Spleen (tissue), 11 donors: ENCODE data around the gene PIK3C3. TPM values are rescaled to one million over a fixed set of nuclear protein-coding genes. Genes with fewer than 3 reads are reported as not detected.

Experiments used
- DNase-seq: peaks from one replicate; pipeline ENCODE4 v3.0.0-alpha.2; 2020
- H3K27ac ChIP-seq, 8 donors: fragments of 200-600 bp; sonication (generic) in 7 of 8; 1 replicate in 4 of 8; 2 replicates in 4 of 8; pipeline versions ENCODE4 v1.5.0 to v1.8.0; 2016 to 2021; ENCODE audit warnings: inconsistent platforms in 4 of 8, mild to moderate bottlenecking in 4 of 8, moderate library complexity in 1 of 8
- H3K27me3 ChIP-seq, 7 donors: fragments of 200-600 bp; sonication (generic) in 6 of 7; replicated peaks in 1 of 7; 1 replicate in 4 of 7; 2 replicates in 3 of 7; pipeline versions ENCODE4 v1.5.0 to v1.8.0; 2016 to 2021; ENCODE audit warnings: inconsistent platforms in 3 of 7, mild to moderate bottlenecking in 1 of 7
- H3K36me3 ChIP-seq, 6 donors: fragments of 200-600 bp; sonication (generic) in 5 of 6; 1 replicate in 4 of 6; 2 replicates in 2 of 6; pipeline versions ENCODE4 v1.5.0 to v1.8.0; 2016 to 2021; ENCODE audit warnings: inconsistent platforms in 2 of 6
- H3K4me1 ChIP-seq, 6 donors: fragments of 200-600 bp; sonication (generic) in 5 of 6; 1 replicate in 3 of 6; 2 replicates in 3 of 6; pipeline versions ENCODE4 v1.5.0 to v1.8.0; 2016 to 2021; ENCODE audit warnings: inconsistent platforms in 3 of 6
- H3K4me3 ChIP-seq, 8 donors: fragments of 200-600 bp; sonication (generic) in 7 of 8; 1 replicate in 4 of 8; 2 replicates in 4 of 8; pipeline versions ENCODE4 v1.5.0 to v1.8.0; 2016 to 2021; ENCODE audit warnings: inconsistent platforms in 4 of 8, mild to moderate bottlenecking in 4 of 8, moderate library complexity in 2 of 8
- H3K9me3 ChIP-seq, 8 donors: fragments of 200-600 bp; sonication (generic) in 7 of 8; 1 replicate in 4 of 8; 2 replicates in 4 of 8; pipeline versions ENCODE4 v1.5.0 to v1.8.0; 2016 to 2021; ENCODE audit warnings: inconsistent platforms in 4 of 8
- POLR2A ChIP-seq, 3 donors: fragments of 450-650 bp; IDR thresholded peaks; one replicate each; pipeline ENCODE4 v1.5.1; 2017; ENCODE audit warnings: antibody characterized with exemption in 3 of 3, mild to moderate bottlenecking in 1 of 3
- POLR2AphosphoS5 ChIP-seq, 3 donors: sonication (generic); formaldehyde crosslinking; IDR thresholded peaks; one replicate each; pipeline ENCODE4 v1.5.1; 2017; ENCODE audit warnings: antibody characterized with exemption in 3 of 3
- WGBS, 5 donors: extraction: QIAGEN DNeasy Blood & Tissue Kit in 3 of 5; methylation state at CpG; one replicate each; pipeline versions ENCODE4 v1.1.5 to v1.1.7; 2013 to 2018; 5-methylcytosine and 5-hydroxymethylcytosine counted together
- intact Hi-C: fragments of 100-400 bp; cut with DNase I; formaldehyde crosslinking; loops from one replicate; pipeline ENCODE4 v1.15.0; 2023; ENCODE audit warnings: low total_unique reads
- polyA plus RNA-seq, 3 donors: library from polyadenylated mRNA; stranded (reverse); fragments of 200-250 nt; gene quantifications; one replicate each; pipeline ENCODE4 v1.2.1, GENCODE V29; 2013
- total RNA-seq, 7 donors: library from RNA; depleted of rRNA in 3 of 7; stranded (reverse); fragments of >200 nt in 3 of 7; fragmentation: NEBNext Ultra II Directional in 4 of 7; extraction: Animal tissue kit (Norgen Biotek cat#: 25700) in 4 of 7; gene quantifications; one replicate each; pipeline versions ENCODE4 v1.1.0 to v1.2.1, GENCODE V29; 2016 to 2021
- TF ChIP-seq, protein P1 (sequence below), 11 experiments: fragments of 200-600 bp in 7 of 11; fragments of 450-650 bp in 4 of 11; sonication (generic) in 4 of 11; IDR thresholded peaks in 8 of 11; conservative IDR thresholded peaks in 3 of 11; 1 replicate in 7 of 11; 2 replicates in 4 of 11; pipeline versions ENCODE4 v1.4.0 to v1.8.0; 2016 to 2021; ENCODE audit warnings: antibody characterized with exemption in 11 of 11, inconsistent platforms in 4 of 11, mild to moderate bottlenecking in 1 of 11
- donor health status: healthy with polysubstance abuse.
- donor health status: DM: no; HTN: no; CAD: no; lungs with moderate emphysema.
- donor health status: DM: no; HTN: no; CAD: no.
- donor health status: Bipolar disorder and iron deficiency.
- donor health status: healthy.
- donor health status: DM: no; HTN: no; CAD: no.
- donor health status: DM: yes; HTN: yes; CAD: no.

Gene PIK3C3
- total and polyA plus RNA-seq, 10 donors: 22.8 to 77.3 (median 62.2) TPM

DNA sequence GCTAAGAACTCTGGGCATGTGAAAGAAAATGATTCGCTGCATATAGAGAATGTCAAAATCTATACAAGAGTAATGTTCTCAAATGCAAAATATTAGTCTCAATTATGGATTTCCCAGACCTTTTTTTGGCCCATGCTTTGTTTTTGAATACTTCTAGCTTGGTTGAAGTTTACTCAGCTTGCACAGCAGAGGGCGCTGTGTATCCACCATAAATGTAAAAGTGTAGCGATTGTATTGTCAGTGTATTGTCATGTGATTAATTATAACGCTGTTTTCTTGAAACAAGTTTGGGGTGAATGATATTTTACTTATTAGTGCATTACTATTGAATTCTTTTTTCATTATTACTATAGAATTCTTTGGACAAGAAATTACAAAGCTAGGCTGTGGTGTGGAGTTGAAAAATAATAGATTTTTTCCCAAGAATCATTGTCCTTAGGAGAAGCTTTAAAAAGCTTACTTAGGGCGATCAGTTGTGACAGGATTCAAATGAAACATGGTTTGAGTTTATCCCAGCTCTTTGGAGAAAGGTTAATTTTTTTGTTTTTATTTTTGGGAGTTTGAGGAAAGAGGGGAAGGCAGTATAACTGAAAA lies 98.3 kb downstream of the PIK3C3 start:
- no peaks in the 10 kb centered on the region for H3K9me3 ChIP-seq
- peaks cover 0 to 72% (median 30%) of the 10 kb centered on the region in 6 donors for H3K36me3 ChIP-seq
- no peak overlapping the region for H3K27ac ChIP-seq
- TF ChIP-seq, protein P1, sequence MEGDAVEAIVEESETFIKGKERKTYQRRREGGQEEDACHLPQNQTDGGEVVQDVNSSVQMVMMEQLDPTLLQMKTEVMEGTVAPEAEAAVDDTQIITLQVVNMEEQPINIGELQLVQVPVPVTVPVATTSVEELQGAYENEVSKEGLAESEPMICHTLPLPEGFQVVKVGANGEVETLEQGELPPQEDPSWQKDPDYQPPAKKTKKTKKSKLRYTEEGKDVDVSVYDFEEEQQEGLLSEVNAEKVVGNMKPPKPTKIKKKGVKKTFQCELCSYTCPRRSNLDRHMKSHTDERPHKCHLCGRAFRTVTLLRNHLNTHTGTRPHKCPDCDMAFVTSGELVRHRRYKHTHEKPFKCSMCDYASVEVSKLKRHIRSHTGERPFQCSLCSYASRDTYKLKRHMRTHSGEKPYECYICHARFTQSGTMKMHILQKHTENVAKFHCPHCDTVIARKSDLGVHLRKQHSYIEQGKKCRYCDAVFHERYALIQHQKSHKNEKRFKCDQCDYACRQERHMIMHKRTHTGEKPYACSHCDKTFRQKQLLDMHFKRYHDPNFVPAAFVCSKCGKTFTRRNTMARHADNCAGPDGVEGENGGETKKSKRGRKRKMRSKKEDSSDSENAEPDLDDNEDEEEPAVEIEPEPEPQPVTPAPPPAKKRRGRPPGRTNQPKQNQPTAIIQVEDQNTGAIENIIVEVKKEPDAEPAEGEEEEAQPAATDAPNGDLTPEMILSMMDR (IDR thresholded peaks at IDR 0.05 in 8 of 11, conservative IDR thresholded peaks at IDR 0.05 in 3 of 11): peak in 10 of 11 experiments; percentile 23 to 79 (median 70)
- no peak for TF ChIP-seq POLR2A (IDR thresholded peaks at IDR 0.05)
- 4 to 26% (median 19%) methylated on average over 5 of the region's 5 CpGs for WGBS, 5 donors
- intact Hi-C loops: no loop called here
- no peak for DNase-seq
- no peaks in the 10 kb centered on the region for H3K27me3 ChIP-seq
- H3K4me3 ChIP-seq: no peak overlapping the region
- H3K4me1 ChIP-seq: peaks cover 0 to 17% (median 5%) of the 10 kb centered on the region in 6 donors

DNA sequence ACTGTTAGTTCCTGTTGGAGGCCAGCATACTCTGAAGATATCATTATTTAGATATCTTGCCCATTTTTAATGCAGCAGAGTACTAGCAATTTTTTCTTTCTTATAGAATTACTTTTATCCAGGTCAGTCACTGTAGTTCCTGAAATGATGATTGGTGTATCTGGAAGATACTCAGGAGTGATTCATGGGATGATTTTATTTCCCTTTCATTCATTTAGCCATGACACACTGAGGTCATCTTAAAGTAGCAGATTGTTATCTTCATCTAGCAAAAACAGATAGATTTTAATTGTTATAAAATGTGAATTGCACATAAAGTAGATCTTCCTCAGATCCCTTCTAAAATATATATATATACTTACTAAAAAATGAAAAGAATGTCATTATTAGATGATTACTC lies 109.1 kb downstream of the PIK3C3 start:
- H3K4me1 ChIP-seq: no peaks in the 10 kb centered on the region
- intact Hi-C loops: no loop called here
- DNase-seq: no peak
- H3K4me3 ChIP-seq: no peak overlapping the region
- no peak for TF ChIP-seq POLR2AphosphoS5 (IDR thresholded peaks at IDR 0.05)
- TF ChIP-seq, protein P1 (IDR thresholded peaks at IDR 0.05 in 8 of 11, conservative IDR thresholded peaks at IDR 0.05 in 3 of 11): no peak
- no peak for TF ChIP-seq POLR2A (IDR thresholded peaks at IDR 0.05)
- H3K27me3 ChIP-seq: no peaks in the 10 kb centered on the region
- H3K36me3 ChIP-seq: peaks cover 0 to 81% (median 35%) of the 10 kb centered on the region in 6 donors
- no peaks in the 10 kb centered on the region for H3K9me3 ChIP-seq
- H3K27ac ChIP-seq: no peak overlapping the region

DNA sequence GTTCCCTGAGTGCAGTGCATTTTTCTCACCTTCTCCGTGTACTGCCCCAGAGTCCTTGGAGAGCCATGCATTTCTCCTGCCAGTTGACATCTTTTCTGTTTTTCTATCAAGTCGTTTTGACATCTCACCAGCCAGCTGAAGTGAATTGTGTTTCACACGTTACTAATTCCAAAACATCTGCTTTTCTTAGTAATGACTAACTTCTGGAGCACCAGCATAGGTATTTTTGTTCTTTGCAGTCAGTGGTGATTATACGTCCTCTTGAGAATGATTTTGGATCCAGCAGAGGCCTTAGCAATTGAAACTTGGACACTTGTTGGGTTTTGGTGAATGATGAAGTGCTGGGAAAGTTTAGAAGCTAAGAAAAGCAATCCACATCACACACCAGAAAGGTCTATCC lies 112.5 kb downstream of the PIK3C3 start:
- no peak for TF ChIP-seq POLR2A (IDR thresholded peaks at IDR 0.05)
- TF ChIP-seq POLR2AphosphoS5 (IDR thresholded peaks at IDR 0.05): no peak
- TF ChIP-seq, protein P1 (IDR thresholded peaks at IDR 0.05 in 8 of 11, conservative IDR thresholded peaks at IDR 0.05 in 3 of 11): no peak
- no peak overlapping the region for H3K27ac ChIP-seq
- intact Hi-C loops: no loop called here
- H3K4me3 ChIP-seq: no peak overlapping the region
- no peak for DNase-seq
- peaks cover 2 to 89% (median 41%) of the 10 kb centered on the region in 6 donors for H3K36me3 ChIP-seq
- WGBS, 5 donors: 77 to 89% (median 87%) methylated on average over 4 of the region's 4 CpGs
- no peaks in the 10 kb centered on the region for H3K9me3 ChIP-seq
- H3K4me1 ChIP-seq: no peaks in the 10 kb centered on the region
- no peaks in the 10 kb centered on the region for H3K27me3 ChIP-seq

DNA sequence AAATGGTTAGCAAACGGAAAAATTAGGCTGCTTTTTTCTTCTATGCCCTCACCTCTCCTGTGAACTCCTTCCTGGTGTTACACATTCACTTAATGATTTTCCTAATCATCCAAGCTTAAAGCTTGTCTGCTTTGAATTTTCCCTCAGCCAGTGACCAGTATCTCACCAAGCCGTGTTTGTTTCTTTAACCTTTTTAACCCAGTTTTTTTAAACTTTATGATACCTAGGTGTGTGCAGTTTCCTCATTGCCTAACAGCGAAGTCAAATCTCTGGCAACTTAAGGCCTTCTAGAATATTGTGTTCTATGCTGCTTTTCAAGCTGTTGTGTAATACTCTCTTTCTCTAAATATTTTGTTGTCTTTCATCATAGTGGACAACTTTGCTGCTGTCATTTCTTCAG lies 113.0 kb downstream of the PIK3C3 start:
- peaks cover 2 to 91% (median 44%) of the 10 kb centered on the region in 6 donors for H3K36me3 ChIP-seq
- H3K9me3 ChIP-seq: no peaks in the 10 kb centered on the region
- TF ChIP-seq POLR2A (IDR thresholded peaks at IDR 0.05): no peak
- TF ChIP-seq, protein P1 (IDR thresholded peaks at IDR 0.05 in 8 of 11, conservative IDR thresholded peaks at IDR 0.05 in 3 of 11): no peak
- no peak for TF ChIP-seq POLR2AphosphoS5 (IDR thresholded peaks at IDR 0.05)
- intact Hi-C loops: no loop called here
- no peak overlapping the region for H3K4me3 ChIP-seq
- H3K4me1 ChIP-seq: no peaks in the 10 kb centered on the region
- whole genome bisulfite sequencing, 5 donors: 83 to 91% (median 86%) methylated on average over 3 of the region's 3 CpGs
- H3K27ac ChIP-seq: no peak overlapping the region
- no peak for DNase-seq
- no peaks in the 10 kb centered on the region for H3K27me3 ChIP-seq
